ENCODE measurements around the gene NUDT22.
A peak's percentile ranks its signal among the peaks of the same experiment; 100 is the strongest.

NUDT22 gene

GRCh38 chr11:64230985-64231365 is 4.9 kb downstream of the NUDT22 start:
- Histone ChIP-seq H2BK12ac (ENCODE audit: low read length) (no peak overlapping the region), H3K4me2 (ENCODE audit: low read length) (peak overlapping the region; percentile 94), H2BK120ac (ENCODE audit: insufficient read depth, low read length, poor library complexity) (peak overlapping the region; percentile 74), H3K4me3 (ENCODE audit: low read depth, low read length) (peak overlapping the region; percentile 88), H3K23ac (ENCODE audit: low read length) (no peak overlapping the region), H3K27ac (ENCODE audit: low read depth, low read length) (no peak overlapping the region), H3K18ac (ENCODE audit: low read length) (peak overlapping the region; percentile 50), H3K4ac (ENCODE audit: low read depth, low read length) (no peak overlapping the region), H3K36me3 (ENCODE audit: control insufficient read depth in 1 of 2, insufficient read depth in 2 of 2, low read length in 2 of 2) (peaks cover 0 to 2% of the 10 kb centered on the region in 2 experiments), H3K27me3 (ENCODE audit: insufficient read depth, low read length) (no peaks in the 10 kb centered on the region), H3K4me1 (ENCODE audit: control insufficient read depth in 1 of 2, insufficient read depth in 2 of 2, low read length in 2 of 2) (peaks cover 12 to 13% of the 10 kb centered on the region in 2 experiments), H2BK5ac (ENCODE audit: low read depth, low read length, poor library complexity) (peak overlapping the region; percentile 65), H3K14ac (ENCODE audit: low read length) (peak overlapping the region; percentile 87), H3K9me3 (ENCODE audit: insufficient read depth, low read depth, low read length) (no peaks in the 10 kb centered on the region), H3K79me1 (ENCODE audit: low read length) (peaks cover 17% of the 10 kb centered on the region), H4K12ac (ENCODE audit: low read depth, low read length) (peak overlapping the region; percentile 89), H2AFZ (ENCODE audit: insufficient read depth, low read length, poor library complexity) (peak overlapping the region; percentile 65), H2AK5ac (ENCODE audit: low read length) (no peak overlapping the region), H4K91ac (ENCODE audit: low read depth, low read length) (peak overlapping the region; percentile 72), H4K8ac (ENCODE audit: low read depth, low read length) (peak overlapping the region; percentile 91), H3K9ac (ENCODE audit: low read length) (peak overlapping the region; percentile 87), H3K79me2 (ENCODE audit: control insufficient read depth, insufficient read depth, low read length, poor library complexity) (peaks cover 14% of the 10 kb centered on the region)
- no CpG with 5 or more reads among the region's 8 CpGs for WGBS (ENCODE audit: extremely low coverage, insufficient coverage, insufficient read length)
- DNase-seq: no peak

- no peak overlapping the region for H4K12ac ChIP-seq (ENCODE audit: low read depth, low read length)
- WGBS (ENCODE audit: extremely low coverage, insufficient coverage, insufficient read length): no CpG with 5 or more reads among the region's 7 CpGs
- peaks cover 11% of the 10 kb centered on the region in 2 experiments for H3K4me1 ChIP-seq (ENCODE audit: control insufficient read depth in 1 of 2, insufficient read depth in 2 of 2, low read length in 2 of 2)
- H3K18ac ChIP-seq (ENCODE audit: low read length): no peak overlapping the region
- H2BK5ac ChIP-seq (ENCODE audit: low read depth, low read length, poor library complexity): no peak overlapping the region
- peaks cover 10% of the 10 kb centered on the region for H3K79me2 ChIP-seq (ENCODE audit: control insufficient read depth, insufficient read depth, low read length, poor library complexity)
- H3K9me3 ChIP-seq (ENCODE audit: insufficient read depth, low read depth, low read length): no peaks in the 10 kb centered on the region
- H2BK12ac ChIP-seq (ENCODE audit: low read length): no peak overlapping the region
- H3K4me3 ChIP-seq (ENCODE audit: low read depth, low read length): no peak overlapping the region
- no peak overlapping the region for H3K14ac ChIP-seq (ENCODE audit: low read length)
- no peak overlapping the region for H3K4ac ChIP-seq (ENCODE audit: low read depth, low read length)
- peaks cover 0 to 4% of the 10 kb centered on the region in 2 experiments for H3K36me3 ChIP-seq (ENCODE audit: control insufficient read depth in 1 of 2, insufficient read depth in 2 of 2, low read length in 2 of 2)
- no peak overlapping the region for H4K8ac ChIP-seq (ENCODE audit: low read depth, low read length)
- no peak overlapping the region for H4K91ac ChIP-seq (ENCODE audit: low read depth, low read length)
- H3K4me2 ChIP-seq (ENCODE audit: low read length): no peak overlapping the region
- H3K27ac ChIP-seq (ENCODE audit: low read depth, low read length): no peak overlapping the region
- H3K23ac ChIP-seq (ENCODE audit: low read length): no peak overlapping the region
- H2AK5ac ChIP-seq (ENCODE audit: low read length): no peak overlapping the region
- no peak for DNase-seq
- H2AFZ ChIP-seq (ENCODE audit: insufficient read depth, low read length, poor library complexity): no peak overlapping the region
- no peak overlapping the region for H3K9ac ChIP-seq (ENCODE audit: low read length)
- H3K79me1 ChIP-seq (ENCODE audit: low read length): peaks cover 13% of the 10 kb centered on the region
- H2BK120ac ChIP-seq (ENCODE audit: insufficient read depth, low read length, poor library complexity): no peak overlapping the region
- no peaks in the 10 kb centered on the region for H3K27me3 ChIP-seq (ENCODE audit: insufficient read depth, low read length)
Measured at GRCh38 chr11:64231546-64231945, 5.5 kb downstream of the NUDT22 start.

GRCh38 chr11:64232182-64232966 is 6.3 kb downstream of the NUDT22 start:
- H2AK5ac ChIP-seq (ENCODE audit: low read length): no peak overlapping the region
- H3K23ac ChIP-seq (ENCODE audit: low read length): no peak overlapping the region
- H2BK5ac ChIP-seq (ENCODE audit: low read depth, low read length, poor library complexity): no peak overlapping the region
- no peak overlapping the region for H2AFZ ChIP-seq (ENCODE audit: insufficient read depth, low read length, poor library complexity)
- no peak overlapping the region for H2BK120ac ChIP-seq (ENCODE audit: insufficient read depth, low read length, poor library complexity)
- H3K4me2 ChIP-seq (ENCODE audit: low read length): no peak overlapping the region
- peaks cover 11% of the 10 kb centered on the region for H3K79me1 ChIP-seq (ENCODE audit: low read length)
- no peak for DNase-seq
- peaks cover 3 to 8% of the 10 kb centered on the region in 2 experiments for H3K36me3 ChIP-seq (ENCODE audit: control insufficient read depth in 1 of 2, insufficient read depth in 2 of 2, low read length in 2 of 2)
- no peak overlapping the region for H2BK12ac ChIP-seq (ENCODE audit: low read length)
- no peak overlapping the region for H3K9ac ChIP-seq (ENCODE audit: low read length)
- H3K4me3 ChIP-seq (ENCODE audit: low read depth, low read length): no peak overlapping the region
- H4K12ac ChIP-seq (ENCODE audit: low read depth, low read length): no peak overlapping the region
- peaks cover 10% of the 10 kb centered on the region for H3K79me2 ChIP-seq (ENCODE audit: control insufficient read depth, insufficient read depth, low read length, poor library complexity)
- H3K14ac ChIP-seq (ENCODE audit: low read length): no peak overlapping the region
- no peaks in the 10 kb centered on the region for H3K27me3 ChIP-seq (ENCODE audit: insufficient read depth, low read length)
- no peaks in the 10 kb centered on the region for H3K9me3 ChIP-seq (ENCODE audit: insufficient read depth, low read depth, low read length)
- H3K18ac ChIP-seq (ENCODE audit: low read length): no peak overlapping the region
- no peak overlapping the region for H3K4ac ChIP-seq (ENCODE audit: low read depth, low read length)
- H3K4me1 ChIP-seq (ENCODE audit: control insufficient read depth in 1 of 2, insufficient read depth in 2 of 2, low read length in 2 of 2): peaks cover 5 to 7% of the 10 kb centered on the region in 2 experiments
- no CpG with 5 or more reads among the region's 15 CpGs for WGBS (ENCODE audit: extremely low coverage, insufficient coverage, insufficient read length)
- H3K27ac ChIP-seq (ENCODE audit: low read depth, low read length): no peak overlapping the region
- no peak overlapping the region for H4K8ac ChIP-seq (ENCODE audit: low read depth, low read length)
- no peak overlapping the region for H4K91ac ChIP-seq (ENCODE audit: low read depth, low read length)

GRCh38 chr11:64232967-64233315 is 6.9 kb downstream of the NUDT22 start:
- Histone ChIP-seq H3K4me2 (ENCODE audit: low read length) (no peak overlapping the region), H4K12ac (ENCODE audit: low read depth, low read length) (no peak overlapping the region), H2AK5ac (ENCODE audit: low read length) (no peak overlapping the region), H3K4me1 (ENCODE audit: control insufficient read depth in 1 of 2, insufficient read depth in 2 of 2, low read length in 2 of 2) (peaks cover 4 to 7% of the 10 kb centered on the region in 2 experiments), H2AFZ (ENCODE audit: insufficient read depth, low read length, poor library complexity) (no peak overlapping the region), H3K23ac (ENCODE audit: low read length) (no peak overlapping the region), H3K9ac (ENCODE audit: low read length) (no peak overlapping the region), H3K9me3 (ENCODE audit: insufficient read depth, low read depth, low read length) (no peaks in the 10 kb centered on the region), H3K79me1 (ENCODE audit: low read length) (peaks cover 11% of the 10 kb centered on the region), H3K36me3 (ENCODE audit: control insufficient read depth in 1 of 2, insufficient read depth in 2 of 2, low read length in 2 of 2) (peaks cover 9 to 14% of the 10 kb centered on the region in 2 experiments), H3K4me3 (ENCODE audit: low read depth, low read length) (no peak overlapping the region), H3K4ac (ENCODE audit: low read depth, low read length) (no peak overlapping the region), H3K18ac (ENCODE audit: low read length) (no peak overlapping the region), H3K27me3 (ENCODE audit: insufficient read depth, low read length) (no peaks in the 10 kb centered on the region), H3K14ac (ENCODE audit: low read length) (no peak overlapping the region), H2BK5ac (ENCODE audit: low read depth, low read length, poor library complexity) (no peak overlapping the region), H4K8ac (ENCODE audit: low read depth, low read length) (no peak overlapping the region), H2BK12ac (ENCODE audit: low read length) (no peak overlapping the region), H3K79me2 (ENCODE audit: control insufficient read depth, insufficient read depth, low read length, poor library complexity) (peaks cover 10% of the 10 kb centered on the region), H3K27ac (ENCODE audit: low read depth, low read length) (no peak overlapping the region), H4K91ac (ENCODE audit: low read depth, low read length) (no peak overlapping the region), H2BK120ac (ENCODE audit: insufficient read depth, low read length, poor library complexity) (no peak overlapping the region)
- WGBS (ENCODE audit: extremely low coverage, insufficient coverage, insufficient read length): no CpG with 5 or more reads among the region's 8 CpGs
- no peak for DNase-seq

All from trophoblast cell (in vitro differentiated cells and primary cell).